IPS-NIHi7 (cell line): ENCODE data around the gene CISTR.
"Not testable (repeated sequence)": the region's sequence is repeated elsewhere in the genome, so short reads cannot be mapped to it uniquely, and the experiment has no call there.

Source experiments
- DNase-seq: peaks from one replicate; pipeline ENCODE4 v3.0.0; 2012; ENCODE audit warnings: mixed read lengths; ENCODE audit errors: extremely low spot score

Gene CISTR

GRCh38 chr12:53751336-53752191 lies at the start of gene CISTR:
Gene CISTR (minus strand): TSS chr12:53751979.
- DNase-seq = no peak

DNA sequence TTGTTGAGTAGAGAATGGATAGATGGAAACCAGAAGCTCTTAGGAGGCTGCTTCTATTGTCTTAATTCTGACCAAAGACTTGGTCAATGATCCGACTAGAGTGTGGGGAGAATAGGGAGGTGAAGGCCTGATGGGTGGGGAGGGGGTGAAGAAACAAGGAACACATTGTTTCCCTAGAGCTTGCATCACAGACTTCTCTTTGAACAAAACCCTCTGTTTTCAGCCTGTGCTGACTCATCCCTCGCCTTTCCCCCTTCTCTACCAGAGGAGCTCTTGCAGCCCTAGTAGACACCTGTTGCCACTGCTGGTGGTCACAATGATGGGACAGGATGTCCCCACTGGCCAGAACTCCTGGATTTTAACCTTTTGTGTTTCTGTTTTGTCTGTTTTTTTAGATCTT lies 46.8 kb upstream of the CISTR start:
- DNase-seq = no peak

GRCh38 chr12:53795927-53796326 lies 44.1 kb upstream of the CISTR start:
- no peak for DNase-seq

- DNase-seq = no peak
Measured at GRCh38 chr12:53793221-53793620, 41.4 kb upstream of the CISTR start.

DNA sequence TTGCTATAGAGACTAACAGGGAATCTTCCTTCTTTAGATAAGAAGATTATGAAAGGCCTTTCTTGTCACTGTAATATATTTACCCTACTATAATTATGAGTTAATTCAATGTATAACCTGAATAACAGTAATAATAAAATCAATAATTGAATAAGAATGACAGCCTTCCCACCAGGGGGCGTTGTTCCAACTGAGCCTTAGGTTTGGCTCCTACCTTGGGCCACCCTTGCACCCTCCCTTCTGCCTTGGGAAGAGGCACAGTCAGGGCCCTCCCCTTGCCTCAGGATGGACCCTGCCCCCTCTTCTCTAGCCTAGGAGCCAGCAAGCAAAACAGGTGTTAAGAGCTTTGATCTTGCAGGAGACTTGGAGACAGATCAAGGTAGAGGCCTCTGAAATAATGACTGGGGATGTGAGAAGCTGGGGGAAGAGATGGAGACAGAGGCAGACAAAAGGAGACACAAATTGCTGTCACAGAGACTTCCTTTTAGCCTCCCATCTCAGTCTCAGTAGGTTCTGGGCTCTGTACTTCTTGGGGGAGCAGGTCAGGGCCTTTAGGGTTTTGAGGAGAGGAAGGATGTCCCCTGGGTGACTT lies 40.1 kb upstream of the CISTR start:
- DNase-seq = peak; percentile 72

- no peak for DNase-seq
Measured at GRCh38 chr12:53789570-53789969, 37.8 kb upstream of the CISTR start.

GRCh38 chr12:53788892-53789291 lies 37.1 kb upstream of the CISTR start:
- no peak for DNase-seq

DNA sequence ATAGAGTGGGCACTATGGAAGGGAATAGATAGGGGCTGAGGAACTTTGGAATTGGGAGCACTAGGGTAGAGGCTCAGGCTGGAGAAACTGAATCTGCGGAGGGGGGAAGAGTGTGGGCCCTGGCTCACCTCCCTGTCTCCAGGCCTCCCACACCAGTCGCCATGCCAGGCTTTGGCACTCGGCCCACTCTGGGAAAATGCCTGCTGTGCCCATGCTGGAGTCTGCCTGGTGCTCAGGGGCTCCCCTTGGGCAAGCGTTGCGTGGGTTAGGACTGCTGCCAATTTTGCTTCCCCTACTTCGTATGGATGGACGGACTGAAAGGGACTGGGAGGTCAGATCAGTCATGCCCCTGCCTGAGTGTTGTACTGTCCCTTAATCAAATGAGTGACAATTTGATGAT lies 34.6 kb upstream of the CISTR start:
- DNase-seq = no peak

- DNase-seq = no peak
Measured at GRCh38 chr12:53785161-53785560, 33.4 kb upstream of the CISTR start.

GRCh38 chr12:53782093-53782703 lies 30.4 kb upstream of the CISTR start:
- DNase-seq = no peak

GRCh38 chr12:53781228-53781801 lies 29.5 kb upstream of the CISTR start:
- no peak for DNase-seq

GRCh38 chr12:53780323-53780722 lies 28.5 kb upstream of the CISTR start:
- DNase-seq = no peak

GRCh38 chr12:53779679-53780078 lies 27.9 kb upstream of the CISTR start:
- DNase-seq = not testable (repeated sequence)

GRCh38 chr12:53777936-53778644 lies 26.3 kb upstream of the CISTR start:
- DNase-seq = no peak

GRCh38 chr12:53777412-53777811 lies 25.6 kb upstream of the CISTR start:
- no peak for DNase-seq

DNA sequence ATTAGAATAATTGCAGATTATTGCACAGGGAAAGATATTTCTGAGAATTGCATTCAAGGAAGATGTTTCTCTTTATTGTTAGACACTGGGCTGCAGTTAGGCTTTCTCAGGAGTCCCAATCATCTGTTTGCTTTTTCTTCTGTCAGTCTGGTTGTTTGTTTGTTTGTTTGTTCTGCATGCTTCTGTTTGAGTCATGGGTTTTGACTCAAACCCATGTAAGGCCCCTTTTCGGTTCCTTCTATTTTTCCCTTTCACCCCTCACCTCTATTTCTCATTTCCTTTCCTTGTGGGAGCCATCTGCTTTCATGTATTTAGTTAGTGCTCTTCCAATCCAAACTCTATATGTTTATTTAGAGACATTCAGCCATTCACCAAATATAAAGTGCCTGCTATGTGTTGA lies 25.1 kb upstream of the CISTR start:
- DNase-seq = no peak

- no peak for DNase-seq
Measured at GRCh38 chr12:53775478-53776145, 23.8 kb upstream of the CISTR start.

GRCh38 chr12:53770281-53770680 lies 18.5 kb upstream of the CISTR start:
- DNase-seq = no peak

DNA sequence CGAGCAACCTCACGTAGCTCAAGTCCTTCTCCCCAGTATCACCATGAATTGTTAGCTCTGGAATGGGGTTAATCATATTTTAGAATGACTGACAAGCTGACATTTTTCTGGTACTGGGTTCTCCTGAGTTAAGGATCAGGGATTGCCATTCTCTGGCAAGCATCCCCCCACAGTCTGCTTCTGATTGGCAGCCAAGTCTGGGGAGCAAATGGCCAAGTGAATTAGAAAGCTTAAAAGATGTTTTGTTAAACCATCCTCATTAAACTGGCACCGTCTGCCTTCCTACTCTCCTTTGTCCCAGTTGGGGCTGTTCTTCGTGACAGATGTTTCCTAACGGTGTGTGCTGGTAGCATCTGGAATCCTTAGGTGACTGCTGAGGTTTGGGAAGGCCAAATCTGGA lies 17.2 kb upstream of the CISTR start:
- no peak for DNase-seq

GRCh38 chr12:53766881-53767280 lies 15.1 kb upstream of the CISTR start:
- DNase-seq = no peak

GRCh38 chr12:53765891-53766290 lies 14.1 kb upstream of the CISTR start:
- DNase-seq = no peak
